Thyroid gland (tissue), 4 donors: ENCODE data around the gene USP13.

Experiments
- POLR2A ChIP-seq, 2 donors: fragments of 450-650 bp; IDR thresholded peaks; one replicate each; pipeline ENCODE4 v1.6.1; 2017; ENCODE audit warnings: antibody characterized with exemption in 2 of 2, mild to moderate bottlenecking in 2 of 2, moderate library complexity in 1 of 2
- TF ChIP-seq, protein P1 (sequence below), 6 experiments: fragments of 200-600 bp in 3 of 6; fragments of 450-650 bp in 3 of 6; sonication (generic) in 3 of 6; IDR thresholded peaks; one replicate each; pipeline ENCODE4 v1.5.1; 2016 to 2019; ENCODE audit warnings: antibody characterized with exemption in 6 of 6, mild to moderate bottlenecking in 2 of 6, inconsistent platforms in 1 of 6, moderate library complexity in 1 of 6

DNA sequence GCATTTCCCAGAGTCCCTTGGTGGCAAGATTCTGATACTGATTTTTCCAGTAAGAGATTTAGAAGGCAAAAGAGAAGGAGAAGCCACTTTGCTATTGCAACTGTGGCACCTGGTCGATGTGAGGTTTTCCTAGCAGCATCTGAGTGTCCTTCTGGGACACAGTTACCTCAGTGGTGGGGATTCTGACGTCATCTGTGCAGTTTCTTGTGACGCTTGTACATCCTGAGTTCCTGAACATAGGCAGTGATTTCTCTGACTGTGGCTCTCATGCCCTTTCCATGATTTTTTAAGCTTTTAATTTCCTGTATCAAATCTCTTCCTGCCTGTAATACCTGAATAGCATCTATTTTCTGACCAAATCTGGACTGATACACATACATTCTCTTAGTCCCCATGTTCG is 8.9 kb downstream of the USP13 start:
- TF ChIP-seq, protein P1, sequence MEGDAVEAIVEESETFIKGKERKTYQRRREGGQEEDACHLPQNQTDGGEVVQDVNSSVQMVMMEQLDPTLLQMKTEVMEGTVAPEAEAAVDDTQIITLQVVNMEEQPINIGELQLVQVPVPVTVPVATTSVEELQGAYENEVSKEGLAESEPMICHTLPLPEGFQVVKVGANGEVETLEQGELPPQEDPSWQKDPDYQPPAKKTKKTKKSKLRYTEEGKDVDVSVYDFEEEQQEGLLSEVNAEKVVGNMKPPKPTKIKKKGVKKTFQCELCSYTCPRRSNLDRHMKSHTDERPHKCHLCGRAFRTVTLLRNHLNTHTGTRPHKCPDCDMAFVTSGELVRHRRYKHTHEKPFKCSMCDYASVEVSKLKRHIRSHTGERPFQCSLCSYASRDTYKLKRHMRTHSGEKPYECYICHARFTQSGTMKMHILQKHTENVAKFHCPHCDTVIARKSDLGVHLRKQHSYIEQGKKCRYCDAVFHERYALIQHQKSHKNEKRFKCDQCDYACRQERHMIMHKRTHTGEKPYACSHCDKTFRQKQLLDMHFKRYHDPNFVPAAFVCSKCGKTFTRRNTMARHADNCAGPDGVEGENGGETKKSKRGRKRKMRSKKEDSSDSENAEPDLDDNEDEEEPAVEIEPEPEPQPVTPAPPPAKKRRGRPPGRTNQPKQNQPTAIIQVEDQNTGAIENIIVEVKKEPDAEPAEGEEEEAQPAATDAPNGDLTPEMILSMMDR (IDR thresholded peaks at IDR 0.05) = no peak
- no peak for TF ChIP-seq POLR2A (IDR thresholded peaks at IDR 0.05)
